HepG2 (cell line): Measurements from ENCODE around the gene NFASC. TPM values are rescaled to one million over a fixed set of nuclear protein-coding genes. Genes with fewer than 3 reads are reported as not detected.

Experiments used
- ATAC-seq: fragments of 200-7000 bp; cut with Tn5 transposase; 3 replicates; pipeline ENCODE4 v1.9.1; 2020; ENCODE audit warnings: mild to moderate bottlenecking, moderate library complexity
- BruUV-seq: library from RNA; stranded (reverse); fragments of 400-500 nt; replicated peaks from 2 replicates; lab custom pipeline; 2021; lab: Mats Ljungman, UMichigan
- CTCF ChIA-PET: fragments of 300-600 bp; formaldehyde crosslinking; extraction: SDS; loops from one replicate; lab custom pipeline; 2021; ENCODE audit warnings: low total read pairs, inconsistent platforms, low intra/inter-chr PET ratio; lab: Yijun Ruan, JAX
- POLR2A ChIA-PET: fragments of 350-600 bp; sonication (Branson Sonifier 250); formaldehyde crosslinking; loops from one replicate; lab custom pipeline; 2020; ENCODE audit warnings: antibody characterized with exemption, inconsistent platforms; lab: Yijun Ruan, JAX
- DNase-seq: peaks from one replicate; pipeline ENCODE4 v3.0.0-alpha.2; 2015; ENCODE audit warnings: low spot score
- FAIRE-seq: peaks from 3 replicates; lab custom pipeline; 2011; peaks lifted over from hg19 to GRCh38; lab: Jason Lieb, UNC
- H2AFZ ChIP-seq: one replicate; pipeline ENCODE4 v1.6.1; 2011; ENCODE audit warnings: low read length, inconsistent platforms
- H3K27ac ChIP-seq: fragments of 300-600 bp; 3 replicates; pipeline ENCODE4 v1.8.0; 2011; ENCODE audit warnings: mixed run types, mild to moderate bottlenecking, mixed read lengths, low read length, inconsistent platforms; ENCODE audit not compliant: insufficient read depth; ENCODE audit errors: extremely low read length
- H3K27me3 ChIP-seq, 2 experiments: fragments of 200-600 bp in 1 of 2; 2 replicates in 1 of 2; 3 replicates in 1 of 2; pipeline versions ENCODE4 v1.6.0 to v1.8.0; 2011; ENCODE audit warnings: low read length in 2 of 2, mild to moderate bottlenecking in 2 of 2, moderate library complexity in 2 of 2, inconsistent platforms in 1 of 2; ENCODE audit not compliant: insufficient read depth in 2 of 2, control insufficient read depth in 1 of 2
- H3K36me3 ChIP-seq, 2 experiments: fragments of 200-600 bp in 1 of 2; replicated peaks in 1 of 2; 2 replicates in 1 of 2; 3 replicates in 1 of 2; pipeline versions ENCODE4 v1.5.1 to v1.8.0; 2011; ENCODE audit warnings: low read length in 2 of 2, inconsistent platforms in 1 of 2; ENCODE audit not compliant: insufficient read depth in 2 of 2, control insufficient read depth in 1 of 2
- H3K4me1 ChIP-seq: 2 replicates; pipeline ENCODE4 v1.5.1; 2012; ENCODE audit warnings: low read length, inconsistent platforms; ENCODE audit not compliant: insufficient read depth
- H3K4me2 ChIP-seq: 2 replicates; pipeline ENCODE4 v1.6.0; 2011; ENCODE audit warnings: low read depth, low read length, inconsistent platforms
- H3K4me3 ChIP-seq, 3 experiments: fragments of 200-600 bp in 1 of 3; sonication (generic), shearing (Covaris generic) in 1 of 3; replicated peaks in 1 of 3; 2 replicates each; pipeline ENCODE4 v1.5.1; 2011 to 2016; ENCODE audit warnings: low read length in 3 of 3, inconsistent platforms in 2 of 3, low read depth in 2 of 3, mild to moderate bottlenecking in 2 of 3, control low read depth in 1 of 3, mixed read lengths in 1 of 3; ENCODE audit not compliant: insufficient read depth in 1 of 3
- H3K79me2 ChIP-seq: one replicate; pipeline ENCODE4 v1.6.1; 2011; ENCODE audit warnings: low read length, inconsistent platforms; ENCODE audit not compliant: insufficient read depth
- H3K9ac ChIP-seq: 2 replicates; pipeline ENCODE4 v1.6.0; 2011; ENCODE audit warnings: mild to moderate bottlenecking, low read depth, low read length, inconsistent platforms; ENCODE audit not compliant: insufficient read depth
- H3K9me3 ChIP-seq: 2 replicates; pipeline ENCODE4 v1.5.1; 2012; ENCODE audit warnings: mild to moderate bottlenecking, low read length
- H4K20me1 ChIP-seq: 2 replicates; pipeline ENCODE4 v1.6.0; 2011; ENCODE audit warnings: inconsistent platforms, mild to moderate bottlenecking, low read length, moderate library complexity; ENCODE audit not compliant: insufficient read depth
- BHLHE40 ChIP-seq: IDR thresholded peaks from 2 replicates; pipeline ENCODE4 v1.6.1; 2011; ENCODE audit warnings: low read length, improper control_type of control experiment
- CBX5 ChIP-seq: sonication (generic); formaldehyde crosslinking; IDR thresholded peaks from 2 replicates; pipeline ENCODE4 v1.4.0; 2020; ENCODE audit warnings: missing genetic modification reagents, borderline replicate concordance
- FOXC1 ChIP-seq: sonication (generic); formaldehyde crosslinking; IDR thresholded peaks from 2 replicates; pipeline ENCODE4 v1.8.0; 2022; ENCODE audit warnings: mild to moderate bottlenecking, missing genetic modification reagents, borderline replicate concordance
- HNF4A ChIP-seq: sonication (generic); formaldehyde crosslinking; IDR thresholded peaks from 2 replicates; pipeline ENCODE4 v1.4.0; 2020; ENCODE audit warnings: missing genetic modification reagents
- HNF4G ChIP-seq, 2 experiments: sonication (generic) in 1 of 2; formaldehyde crosslinking in 1 of 2; IDR thresholded peaks; 2 replicates each; pipeline versions ENCODE4 v1.4.0 to v1.6.1; 2011 to 2020; ENCODE audit warnings: borderline replicate concordance in 2 of 2, low read depth in 2 of 2, mild to moderate bottlenecking in 2 of 2, low read length in 1 of 2, missing genetic modification reagents in 1 of 2, moderate library complexity in 1 of 2
- IRF2 ChIP-seq: IDR thresholded peaks from 2 replicates; pipeline ENCODE4 v1.6.1; 2018; ENCODE audit warnings: missing genetic modification reagents, missing compliant biosample characterization
- KDM3A ChIP-seq: IDR thresholded peaks from 2 replicates; pipeline ENCODE4 v1.6.1; 2018; ENCODE audit warnings: low read depth, missing compliant biosample characterization
- KDM5B ChIP-seq: sonication (generic); formaldehyde crosslinking; IDR thresholded peaks from 2 replicates; pipeline ENCODE4 v1.4.0; 2020; ENCODE audit warnings: missing genetic modification reagents, mild to moderate bottlenecking, borderline replicate concordance
- KLF11 ChIP-seq: IDR thresholded peaks from 2 replicates; pipeline ENCODE4 v1.6.1; 2016; ENCODE audit warnings: missing compliant biosample characterization
- NFIB ChIP-seq: sonication (generic); formaldehyde crosslinking; IDR thresholded peaks from 2 replicates; pipeline ENCODE4 v1.9.0; 2021; ENCODE audit warnings: missing genetic modification reagents, mild to moderate bottlenecking, borderline replicate concordance
- NFYB ChIP-seq: sonication (generic); formaldehyde crosslinking; IDR thresholded peaks from 2 replicates; pipeline ENCODE4 v1.4.0; 2020; ENCODE audit warnings: missing genetic modification reagents
- RARG ChIP-seq: sonication (generic); formaldehyde crosslinking; IDR thresholded peaks from 2 replicates; pipeline ENCODE4 v1.4.0; 2020; ENCODE audit warnings: low read depth, mild to moderate bottlenecking, missing genetic modification reagents
- SATB2 ChIP-seq: sonication (generic); formaldehyde crosslinking; IDR thresholded peaks from 2 replicates; pipeline ENCODE4 v1.5.0; 2020; ENCODE audit warnings: missing genetic modification reagents
- ZNF160 ChIP-seq: sonication (generic); formaldehyde crosslinking; IDR thresholded peaks from 2 replicates; pipeline ENCODE4 v1.8.0; 2022; ENCODE audit warnings: mild to moderate bottlenecking, inconsistent platforms, missing genetic modification reagents
- ZNF484 ChIP-seq: sonication (generic); formaldehyde crosslinking; IDR thresholded peaks from 2 replicates; pipeline ENCODE4 v1.5.1; 2020; ENCODE audit warnings: mild to moderate bottlenecking, low read depth, missing genetic modification reagents, borderline replicate concordance
- ZNF556 ChIP-seq: sonication (generic); formaldehyde crosslinking; IDR thresholded peaks from 2 replicates; pipeline ENCODE4 v1.4.0; 2020; ENCODE audit warnings: mild to moderate bottlenecking, missing genetic modification reagents, borderline replicate concordance
- ZSCAN22 ChIP-seq: sonication (generic); formaldehyde crosslinking; IDR thresholded peaks from 2 replicates; pipeline ENCODE4 v1.4.0; 2020; ENCODE audit warnings: mild to moderate bottlenecking, missing genetic modification reagents
- WGBS: methylation state at CpG from one replicate; pipeline ENCODE4 v1.1.6; 2017; ENCODE audit warnings: low lambda C conversion rate; 5-methylcytosine and 5-hydroxymethylcytosine counted together
- in situ Hi-C: cut with HindIII; loops from 2 replicates; pipeline ENCODE4 v1.10.0; 2017; ENCODE audit warnings: low pct_unique_long_range_greater_than_20kb; ENCODE audit not compliant: extremely low pct_ligation_motif_present
- intact Hi-C: fragments of 100-400 bp; cut with micrococcal nuclease; formaldehyde crosslinking; loops from one replicate; pipeline ENCODE4 v1.10.0; 2022; ENCODE audit not compliant: unreplicated experiment
- polyA plus RNA-seq, 8 experiments: library from polyadenylated mRNA; depleted of rRNA in 3 of 8; stranded (reverse) in 7 of 8; unstranded in 1 of 8; fragments of >200 nt; fragmentation: Illumina TruSeq in 4 of 8; extraction: Trizol in 4 of 8; gene quantifications; 2 replicates each; pipeline versions ENCODE4 v1.2.1 to v1.2.3, GENCODE V29; 2011 to 2016; ENCODE audit warnings: low read depth in 4 of 8, missing spikeins in 1 of 8, mixed read lengths in 1 of 8; ENCODE audit not compliant: insufficient read depth in 1 of 8
- total RNA-seq, 5 experiments: library from RNA; depleted of rRNA; stranded (reverse); fragments of >200 nt; fragmentation: Illumina TruSeq; extraction: Trizol; gene quantifications; 2 replicates each; pipeline ENCODE4 v1.2.3, GENCODE V29; 2016; ENCODE audit warnings: low read depth in 1 of 5
- TF ChIP-seq, protein P1 (sequence below): IDR thresholded peaks from 2 replicates; pipeline ENCODE4 v1.6.1; 2016; ENCODE audit warnings: missing genetic modification reagents, missing compliant biosample characterization
- TF ChIP-seq, protein P2 (sequence below): sonication (generic); formaldehyde crosslinking; IDR thresholded peaks from 2 replicates; pipeline ENCODE4 v1.5.0; 2020; ENCODE audit warnings: mild to moderate bottlenecking, missing genetic modification reagents

NFASC gene
- total and polyA plus RNA-seq, 2 of the 13 experiments (the other 11 are each of a cell fraction or from before 2014, with no cell fraction given), result not detected

- ATAC-seq (no peak), FAIRE-seq (no peak), DNase-seq (no peak)
- Histone ChIP-seq H3K9me3 (no peaks in the 10 kb centered on the region), H4K20me1 (no peaks in the 10 kb centered on the region), H3K27ac (no peak overlapping the region), H3K4me3 (no peak overlapping the region), H3K4me2 (no peak overlapping the region), H3K4me1 (no peaks in the 10 kb centered on the region), H3K9ac (no peak overlapping the region), H2AFZ (no peak overlapping the region), H3K27me3 (peaks cover 0 to 8% of the 10 kb centered on the region in 2 experiments; a peak in 2 of 5 replicates), H3K79me2 (no peaks in the 10 kb centered on the region), H3K36me3 (no peaks in the 10 kb centered on the region)
- CTCF ChIA-PET, result no interaction called here
- in situ Hi-C loops (no loop called here), intact Hi-C loops (no loop called here)
- POLR2A ChIA-PET, result no interaction called here
- 2% methylated on average over 3 of the region's 3 CpGs for WGBS
- no peak for TF ChIP-seq ZNF160 (CRISPR knock-in tag)
- no peak for TF ChIP-seq RARG (CRISPR knock-in tag)
- TF ChIP-seq ZNF484, result no peak
- TF ChIP-seq KDM3A, result no peak
- TF ChIP-seq BHLHE40, result no peak
- TF ChIP-seq HNF4A, result no peak
- TF ChIP-seq, protein P1, sequence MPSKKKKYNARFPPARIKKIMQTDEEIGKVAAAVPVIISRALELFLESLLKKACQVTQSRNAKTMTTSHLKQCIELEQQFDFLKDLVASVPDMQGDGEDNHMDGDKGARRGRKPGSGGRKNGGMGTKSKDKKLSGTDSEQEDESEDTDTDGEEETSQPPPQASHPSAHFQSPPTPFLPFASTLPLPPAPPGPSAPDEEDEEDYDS (CRISPR knock-in tag), result no peak
- TF ChIP-seq, protein P2, sequence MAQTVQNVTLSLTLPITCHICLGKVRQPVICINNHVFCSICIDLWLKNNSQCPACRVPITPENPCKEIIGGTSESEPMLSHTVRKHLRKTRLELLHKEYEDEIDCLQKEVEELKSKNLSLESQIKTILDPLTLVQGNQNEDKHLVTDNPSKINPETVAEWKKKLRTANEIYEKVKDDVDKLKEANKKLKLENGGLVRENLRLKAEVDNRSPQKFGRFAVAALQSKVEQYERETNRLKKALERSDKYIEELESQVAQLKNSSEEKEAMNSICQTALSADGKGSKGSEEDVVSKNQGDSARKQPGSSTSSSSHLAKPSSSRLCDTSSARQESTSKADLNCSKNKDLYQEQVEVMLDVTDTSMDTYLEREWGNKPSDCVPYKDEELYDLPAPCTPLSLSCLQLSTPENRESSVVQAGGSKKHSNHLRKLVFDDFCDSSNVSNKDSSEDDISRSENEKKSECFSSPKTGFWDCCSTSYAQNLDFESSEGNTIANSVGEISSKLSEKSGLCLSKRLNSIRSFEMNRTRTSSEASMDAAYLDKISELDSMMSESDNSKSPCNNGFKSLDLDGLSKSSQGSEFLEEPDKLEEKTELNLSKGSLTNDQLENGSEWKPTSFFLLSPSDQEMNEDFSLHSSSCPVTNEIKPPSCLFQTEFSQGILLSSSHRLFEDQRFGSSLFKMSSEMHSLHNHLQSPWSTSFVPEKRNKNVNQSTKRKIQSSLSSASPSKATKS (CRISPR knock-in tag), result no peak
- no peak for TF ChIP-seq ZSCAN22
- TF ChIP-seq NFYB (CRISPR knock-in tag), result no peak
- TF ChIP-seq SATB2 (CRISPR knock-in tag), result no peak
- no peak for TF ChIP-seq CBX5
- TF ChIP-seq FOXC1, result no peak
- no peak for TF ChIP-seq KDM5B (CRISPR knock-in tag)
- no peak for TF ChIP-seq HNF4G (IDR thresholded peaks at IDR 0.05; ENCODE audit: borderline replicate concordance, low read depth, low read length)
- TF ChIP-seq HNF4G (CRISPR knock-in tag; IDR thresholded peaks at IDR 0.05; ENCODE audit: borderline replicate concordance, low read depth), result no peak
- TF ChIP-seq ZNF556, result no peak
- TF ChIP-seq IRF2, result no peak
- no peak for TF ChIP-seq NFIB (CRISPR knock-in tag)
- TF ChIP-seq KLF11, result no peak
- BruUV-seq, result no TSS peak
Observed at GRCh38 chr1:204842369-204842768, 28.3 kb upstream of the NFASC start.
